ENCODE data around the gene COX4I1.

GRCh38 chr16:85849388-85849787, 49.9 kb downstream of the COX4I1 start:
- TF ChIP-seq BHLHE40 (IDR thresholded peaks at IDR 0.05; ENCODE audit: borderline replicate concordance) (no peak), ARNT (IDR thresholded peaks at IDR 0.05) (no peak), TARDBP (IDR thresholded peaks at IDR 0.05) (no peak)

Data from HEK293T (cell line).